WTC11 (cell line): ENCODE measurements around the gene COPZ2. TPM values are rescaled to one million over a fixed set of nuclear protein-coding genes. Genes with fewer than 3 reads are reported as not detected.

Experiments used
- ATAC-seq: fragments of 200-7000 bp; cut with Tn5 transposase; 2 replicates; pipeline ENCODE4 v1.10.0; 2021; ENCODE audit warnings: mild to moderate bottlenecking, moderate library complexity
- CTCF ChIA-PET: fragments of 300-600 bp; sonication (Branson Sonifier 250); formaldehyde crosslinking; loops from one replicate; lab custom pipeline; 2021; ENCODE audit warnings: antibody characterized with exemption; lab: Charles Lee
- POLR2A ChIA-PET: fragments of 350-600 bp; sonication (Branson Sonifier 250); formaldehyde crosslinking; loops from one replicate; lab custom pipeline; 2021; ENCODE audit warnings: antibody characterized with exemption; lab: Charles Lee
- DNase-seq: peaks from one replicate; pipeline ENCODE4 v3.0.0; 2021; ENCODE audit warnings: low spot score
- H3K27ac Mint-ChIP-seq: 2 replicates; pipeline ENCODE4 v1.8.0; 2021; ENCODE audit warnings: mixed read lengths
- H3K27me3 Mint-ChIP-seq: 2 replicates; pipeline ENCODE4 v1.8.0; 2021; ENCODE audit warnings: low read depth, mild to moderate bottlenecking, moderate library complexity, mixed read lengths
- H3K36me3 Mint-ChIP-seq: 2 replicates; pipeline ENCODE4 v1.8.0; 2021; ENCODE audit warnings: mixed read lengths
- H3K4me1 Mint-ChIP-seq: 2 replicates; pipeline ENCODE4 v1.8.0; 2022; ENCODE audit warnings: mixed read lengths
- H3K4me3 Mint-ChIP-seq: 2 replicates; pipeline ENCODE4 v1.8.0; 2021; ENCODE audit warnings: mild to moderate bottlenecking, moderate library complexity, mixed read lengths
- H3K9me3 Mint-ChIP-seq: 2 replicates; pipeline ENCODE4 v1.8.0; 2021; ENCODE audit warnings: mixed read lengths
- ATF1 ChIP-seq: sonication (generic); formaldehyde crosslinking; IDR thresholded peaks from 2 replicates; pipeline ENCODE4 v1.8.1; 2023; ENCODE audit warnings: mild to moderate bottlenecking, moderate library complexity, missing genetic modification reagents
- CREM ChIP-seq: sonication (generic); formaldehyde crosslinking; IDR thresholded peaks from 2 replicates; pipeline ENCODE4 v1.8.1; 2022; ENCODE audit warnings: mild to moderate bottlenecking, missing genetic modification reagents, moderate library complexity
- ELF4 ChIP-seq: sonication (generic); formaldehyde crosslinking; IDR thresholded peaks from 2 replicates; pipeline ENCODE4 v1.8.1; 2022; ENCODE audit warnings: low read depth, mild to moderate bottlenecking, moderate library complexity, missing genetic modification reagents
- ETV6 ChIP-seq: sonication (generic); formaldehyde crosslinking; IDR thresholded peaks from 2 replicates; pipeline ENCODE4 v1.8.1; 2022; ENCODE audit warnings: mild to moderate bottlenecking, missing genetic modification reagents
- FOXK1 ChIP-seq: sonication (generic); formaldehyde crosslinking; IDR thresholded peaks from 2 replicates; pipeline ENCODE4 v1.8.0; 2022; ENCODE audit warnings: mild to moderate bottlenecking, moderate library complexity, missing genetic modification reagents
- KAT7 ChIP-seq: sonication (generic); formaldehyde crosslinking; IDR thresholded peaks from 2 replicates; pipeline ENCODE4 v1.8.1; 2023; ENCODE audit warnings: missing genetic modification reagents, mild to moderate bottlenecking, borderline replicate concordance
- NFE2L1 ChIP-seq: sonication (generic); formaldehyde crosslinking; IDR thresholded peaks from 2 replicates; pipeline ENCODE4 v1.8.1; 2023; ENCODE audit warnings: missing genetic modification reagents
- PRRX2 ChIP-seq: fragments of 250-450 bp; sonication (Bioruptor Pico); IDR thresholded peaks from 2 replicates; pipeline ENCODE4 v1.8.0; 2021; ENCODE audit warnings: mild to moderate bottlenecking
- RELA ChIP-seq: sonication (generic); formaldehyde crosslinking; IDR thresholded peaks from 2 replicates; pipeline ENCODE4 v1.8.1; 2022; ENCODE audit warnings: missing genetic modification reagents, mild to moderate bottlenecking, borderline replicate concordance
- RORB ChIP-seq: fragments of 250-450 bp; sonication (Bioruptor Pico); IDR thresholded peaks from 2 replicates; pipeline ENCODE4 v1.9.0; 2021; ENCODE audit warnings: mild to moderate bottlenecking
- SMAD4 ChIP-seq: sonication (generic); formaldehyde crosslinking; IDR thresholded peaks from 2 replicates; pipeline ENCODE4 v1.8.0; 2022; ENCODE audit warnings: mild to moderate bottlenecking, missing genetic modification reagents
- TEAD1 ChIP-seq: sonication (generic); formaldehyde crosslinking; IDR thresholded peaks from 2 replicates; pipeline ENCODE4 v1.8.0; 2022; ENCODE audit warnings: mild to moderate bottlenecking, missing genetic modification reagents
- total RNA-seq: library from RNA; stranded (reverse); gene quantifications from 3 replicates; pipeline ENCODE4 v1.2.3, GENCODE V29; 2021
- TF ChIP-seq, protein P1 (sequence below): sonication (generic); formaldehyde crosslinking; IDR thresholded peaks from 2 replicates; pipeline ENCODE4 v1.8.1; 2023; ENCODE audit warnings: mild to moderate bottlenecking, missing genetic modification reagents
- TF ChIP-seq, protein P2 (sequence below): sonication (generic); formaldehyde crosslinking; IDR thresholded peaks from 2 replicates; pipeline ENCODE4 v1.8.1; 2022; ENCODE audit warnings: mild to moderate bottlenecking, moderate library complexity, missing genetic modification reagents
- TF ChIP-seq, protein P3 (sequence below): sonication (generic); formaldehyde crosslinking; IDR thresholded peaks from 2 replicates; pipeline ENCODE4 v1.8.0; 2023; ENCODE audit warnings: missing genetic modification reagents
- TF ChIP-seq, protein P4 (sequence below): sonication (generic); formaldehyde crosslinking; IDR thresholded peaks from 2 replicates; pipeline ENCODE4 v1.8.1; 2023; ENCODE audit warnings: mild to moderate bottlenecking, moderate library complexity, missing genetic modification reagents
- TF ChIP-seq, protein P5 (sequence below): sonication (generic); formaldehyde crosslinking; IDR thresholded peaks from 2 replicates; pipeline ENCODE4 v1.8.1; 2023; ENCODE audit warnings: mild to moderate bottlenecking, missing genetic modification reagents
- TF ChIP-seq, protein P6 (sequence below): fragments of 250-450 bp; sonication (Bioruptor Pico); IDR thresholded peaks from 2 replicates; pipeline ENCODE4 v1.9.0; 2021; ENCODE audit warnings: mild to moderate bottlenecking
- TF ChIP-seq, protein P7 (sequence below): sonication (generic); formaldehyde crosslinking; IDR thresholded peaks from 2 replicates; pipeline ENCODE4 v1.8.0; 2023; ENCODE audit warnings: missing genetic modification reagents, mild to moderate bottlenecking, borderline replicate concordance

COPZ2 gene
- total RNA-seq, 1 experiment from 2014 or later: 0.44 TPM

DNA sequence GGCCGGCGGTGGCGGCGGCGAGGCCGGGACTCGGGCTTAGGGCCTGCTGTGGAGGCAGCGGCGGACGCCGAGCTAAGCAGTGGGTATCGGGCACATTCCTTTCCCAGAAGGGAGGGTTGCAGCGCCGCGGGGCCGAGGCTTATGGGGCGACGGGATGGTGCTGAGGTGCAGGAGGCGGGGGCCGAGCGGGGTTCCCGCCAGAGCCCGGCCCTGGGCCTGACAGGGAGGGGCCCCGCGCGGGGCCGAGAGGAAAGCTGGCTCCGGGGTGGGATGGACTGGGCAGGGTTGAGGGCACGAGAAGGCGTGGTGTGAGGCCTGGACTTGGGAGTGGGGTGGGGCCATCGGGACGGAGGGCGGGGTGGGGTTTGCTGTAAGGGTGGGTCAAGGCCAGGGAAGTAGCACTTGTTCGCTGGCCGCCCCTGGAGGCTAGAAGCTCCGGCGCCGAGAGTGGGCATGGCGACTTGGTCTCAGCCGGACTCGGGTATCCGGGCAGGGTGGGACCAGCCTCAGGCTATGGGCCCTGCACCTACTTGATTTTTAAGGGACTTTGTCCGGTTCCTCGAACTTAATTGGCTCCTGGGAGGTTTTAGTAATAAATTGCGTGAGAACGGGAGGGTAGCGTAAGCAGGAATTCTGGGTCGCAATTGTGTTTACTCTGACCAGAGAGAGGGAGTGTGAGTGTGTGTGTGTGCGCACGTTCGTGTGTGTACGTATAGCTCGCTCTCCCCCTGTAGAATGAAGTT lies 11.0 kb upstream of the COPZ2 start (continued):
- TF ChIP-seq, protein P1, sequence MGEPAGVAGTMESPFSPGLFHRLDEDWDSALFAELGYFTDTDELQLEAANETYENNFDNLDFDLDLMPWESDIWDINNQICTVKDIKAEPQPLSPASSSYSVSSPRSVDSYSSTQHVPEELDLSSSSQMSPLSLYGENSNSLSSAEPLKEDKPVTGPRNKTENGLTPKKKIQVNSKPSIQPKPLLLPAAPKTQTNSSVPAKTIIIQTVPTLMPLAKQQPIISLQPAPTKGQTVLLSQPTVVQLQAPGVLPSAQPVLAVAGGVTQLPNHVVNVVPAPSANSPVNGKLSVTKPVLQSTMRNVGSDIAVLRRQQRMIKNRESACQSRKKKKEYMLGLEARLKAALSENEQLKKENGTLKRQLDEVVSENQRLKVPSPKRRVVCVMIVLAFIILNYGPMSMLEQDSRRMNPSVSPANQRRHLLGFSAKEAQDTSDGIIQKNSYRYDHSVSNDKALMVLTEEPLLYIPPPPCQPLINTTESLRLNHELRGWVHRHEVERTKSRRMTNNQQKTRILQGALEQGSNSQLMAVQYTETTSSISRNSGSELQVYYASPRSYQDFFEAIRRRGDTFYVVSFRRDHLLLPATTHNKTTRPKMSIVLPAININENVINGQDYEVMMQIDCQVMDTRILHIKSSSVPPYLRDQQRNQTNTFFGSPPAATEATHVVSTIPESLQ (CRISPR knock-in tag): no peak
- peak; percentile 18; the same call in 1 of the 2 replicates for TF ChIP-seq TEAD1 (CRISPR knock-in tag)
- TF ChIP-seq RELA (CRISPR knock-in tag): 0 out of 2 replicates have a peak, but pooled peaks have one; percentile 18
- no peak for TF ChIP-seq RORB (CRISPR knock-in tag)
- TF ChIP-seq PRRX2 (CRISPR knock-in tag): no peak
- TF ChIP-seq, protein P2, sequence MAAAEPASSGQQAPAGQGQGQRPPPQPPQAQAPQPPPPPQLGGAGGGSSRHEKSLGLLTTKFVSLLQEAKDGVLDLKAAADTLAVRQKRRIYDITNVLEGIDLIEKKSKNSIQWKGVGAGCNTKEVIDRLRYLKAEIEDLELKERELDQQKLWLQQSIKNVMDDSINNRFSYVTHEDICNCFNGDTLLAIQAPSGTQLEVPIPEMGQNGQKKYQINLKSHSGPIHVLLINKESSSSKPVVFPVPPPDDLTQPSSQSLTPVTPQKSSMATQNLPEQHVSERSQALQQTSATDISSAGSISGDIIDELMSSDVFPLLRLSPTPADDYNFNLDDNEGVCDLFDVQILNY: peak; percentile 77; the same call in 1 of the 2 replicates
- TF ChIP-seq, all 79 proteins: peak for 8

DNA sequence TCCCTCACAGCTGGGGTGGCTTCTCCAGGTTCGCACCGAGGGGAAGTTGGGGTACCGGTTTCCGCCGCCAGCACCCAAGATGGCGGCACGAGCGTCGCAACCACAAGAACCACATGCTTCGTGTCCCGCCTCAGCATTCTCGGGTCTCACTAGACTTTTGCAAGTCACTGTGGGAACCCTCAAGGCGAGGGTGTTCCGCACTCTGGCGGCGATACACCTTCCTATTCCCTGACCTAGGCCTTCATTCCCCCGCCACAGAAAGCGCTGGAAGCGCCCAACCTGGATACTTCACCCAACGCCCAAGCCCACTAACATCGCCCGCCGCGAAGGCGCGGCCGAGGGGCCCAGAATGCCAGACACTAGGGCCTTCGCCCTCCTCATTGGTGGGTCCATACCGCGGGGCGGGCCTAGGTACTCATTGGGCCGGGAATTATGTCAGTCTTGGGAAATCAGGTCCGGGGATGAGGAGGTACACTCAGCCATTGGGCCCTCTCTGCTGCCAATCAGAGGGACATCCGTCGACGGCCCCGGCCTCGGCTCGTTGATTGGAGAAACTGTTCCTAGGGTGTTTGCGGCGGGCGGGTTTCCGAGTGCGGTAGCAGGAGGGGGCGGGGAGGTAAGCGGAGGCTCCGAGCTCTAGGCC lies 10.3 kb upstream of the COPZ2 start, which contains the start of gene NFE2L1:
NFE2L1 (plus strand) TSS at position 619 of the 643 bp plus-strand sequence. CDS start 2,760 bp downstream, outside the sequence.
- Mint-ChIP-seq H3K4me1 (peaks cover 55% of the 10 kb centered on the region), H3K4me3 (peak within 1 kb of the TSS; percentile 93), H3K27me3 (no peaks in the 10 kb centered on the region), H3K27ac (peak within 1 kb of the TSS; percentile 100), H3K9me3 (no peaks in the 10 kb centered on the region), H3K36me3 (peaks cover 22% of the 10 kb centered on the region)
- peak; percentile 95 for ATAC-seq
- POLR2A ChIA-PET: interaction anchor here (0.5 to 3.5 kb wide), 18 partner anchors 7 to 677 kb away, joined by 3 to 32 read pairs (median 4); partner anchors contain the start of genes COPZ2, SNX11 and SP2
- peak; percentile 99 for DNase-seq
- CTCF ChIA-PET: interaction anchor here (0.7 to 10.4 kb wide), 16 partner anchors 8 to 589 kb away, joined by 4 to 108 read pairs (median 4); partner anchors contain the start of gene CDK5RAP3
- TF ChIP-seq FOXK1 (CRISPR knock-in tag) (peak; percentile 73), NFE2L1 (CRISPR knock-in tag) (peak; percentile 93), KAT7 (CRISPR knock-in tag) (no peak), SMAD4 (CRISPR knock-in tag) (peak; percentile 37; the same call in 1 of the 2 replicates), ATF1 (CRISPR knock-in tag) (peak; percentile 79; the same call in 1 of the 2 replicates), ELF4 (CRISPR knock-in tag) (no peak), CREM (CRISPR knock-in tag) (peak; percentile 74), ETV6 (peak; percentile 95), TEAD1 (CRISPR knock-in tag) (peak; percentile 62; the same call in 1 of the 2 replicates), RORB (CRISPR knock-in tag) (no peak)
- TF ChIP-seq, protein P3, sequence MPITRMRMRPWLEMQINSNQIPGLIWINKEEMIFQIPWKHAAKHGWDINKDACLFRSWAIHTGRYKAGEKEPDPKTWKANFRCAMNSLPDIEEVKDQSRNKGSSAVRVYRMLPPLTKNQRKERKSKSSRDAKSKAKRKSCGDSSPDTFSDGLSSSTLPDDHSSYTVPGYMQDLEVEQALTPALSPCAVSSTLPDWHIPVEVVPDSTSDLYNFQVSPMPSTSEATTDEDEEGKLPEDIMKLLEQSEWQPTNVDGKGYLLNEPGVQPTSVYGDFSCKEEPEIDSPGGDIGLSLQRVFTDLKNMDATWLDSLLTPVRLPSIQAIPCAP: 0 out of 2 replicates have a peak, but pooled peaks have one; percentile 40
- TF ChIP-seq, protein P4, sequence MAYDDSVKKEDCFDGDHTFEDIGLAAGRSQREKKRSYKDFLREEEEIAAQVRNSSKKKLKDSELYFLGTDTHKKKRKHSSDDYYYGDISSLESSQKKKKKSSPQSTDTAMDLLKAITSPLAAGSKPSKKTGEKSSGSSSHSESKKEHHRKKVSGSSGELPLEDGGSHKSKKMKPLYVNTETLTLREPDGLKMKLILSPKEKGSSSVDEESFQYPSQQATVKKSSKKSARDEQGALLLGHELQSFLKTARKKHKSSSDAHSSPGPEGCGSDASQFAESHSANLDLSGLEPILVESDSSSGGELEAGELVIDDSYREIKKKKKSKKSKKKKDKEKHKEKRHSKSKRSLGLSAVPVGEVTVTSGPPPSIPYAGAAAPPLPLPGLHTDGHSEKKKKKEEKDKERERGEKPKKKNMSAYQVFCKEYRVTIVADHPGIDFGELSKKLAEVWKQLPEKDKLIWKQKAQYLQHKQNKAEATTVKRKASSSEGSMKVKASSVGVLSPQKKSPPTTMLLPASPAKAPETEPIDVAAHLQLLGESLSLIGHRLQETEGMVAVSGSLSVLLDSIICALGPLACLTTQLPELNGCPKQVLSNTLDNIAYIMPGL (CRISPR knock-in tag): peak; percentile 82
- TF ChIP-seq, protein P5, sequence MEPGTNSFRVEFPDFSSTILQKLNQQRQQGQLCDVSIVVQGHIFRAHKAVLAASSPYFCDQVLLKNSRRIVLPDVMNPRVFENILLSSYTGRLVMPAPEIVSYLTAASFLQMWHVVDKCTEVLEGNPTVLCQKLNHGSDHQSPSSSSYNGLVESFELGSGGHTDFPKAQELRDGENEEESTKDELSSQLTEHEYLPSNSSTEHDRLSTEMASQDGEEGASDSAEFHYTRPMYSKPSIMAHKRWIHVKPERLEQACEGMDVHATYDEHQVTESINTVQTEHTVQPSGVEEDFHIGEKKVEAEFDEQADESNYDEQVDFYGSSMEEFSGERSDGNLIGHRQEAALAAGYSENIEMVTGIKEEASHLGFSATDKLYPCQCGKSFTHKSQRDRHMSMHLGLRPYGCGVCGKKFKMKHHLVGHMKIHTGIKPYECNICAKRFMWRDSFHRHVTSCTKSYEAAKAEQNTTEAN: peak; percentile 90
- TF ChIP-seq, protein P6, sequence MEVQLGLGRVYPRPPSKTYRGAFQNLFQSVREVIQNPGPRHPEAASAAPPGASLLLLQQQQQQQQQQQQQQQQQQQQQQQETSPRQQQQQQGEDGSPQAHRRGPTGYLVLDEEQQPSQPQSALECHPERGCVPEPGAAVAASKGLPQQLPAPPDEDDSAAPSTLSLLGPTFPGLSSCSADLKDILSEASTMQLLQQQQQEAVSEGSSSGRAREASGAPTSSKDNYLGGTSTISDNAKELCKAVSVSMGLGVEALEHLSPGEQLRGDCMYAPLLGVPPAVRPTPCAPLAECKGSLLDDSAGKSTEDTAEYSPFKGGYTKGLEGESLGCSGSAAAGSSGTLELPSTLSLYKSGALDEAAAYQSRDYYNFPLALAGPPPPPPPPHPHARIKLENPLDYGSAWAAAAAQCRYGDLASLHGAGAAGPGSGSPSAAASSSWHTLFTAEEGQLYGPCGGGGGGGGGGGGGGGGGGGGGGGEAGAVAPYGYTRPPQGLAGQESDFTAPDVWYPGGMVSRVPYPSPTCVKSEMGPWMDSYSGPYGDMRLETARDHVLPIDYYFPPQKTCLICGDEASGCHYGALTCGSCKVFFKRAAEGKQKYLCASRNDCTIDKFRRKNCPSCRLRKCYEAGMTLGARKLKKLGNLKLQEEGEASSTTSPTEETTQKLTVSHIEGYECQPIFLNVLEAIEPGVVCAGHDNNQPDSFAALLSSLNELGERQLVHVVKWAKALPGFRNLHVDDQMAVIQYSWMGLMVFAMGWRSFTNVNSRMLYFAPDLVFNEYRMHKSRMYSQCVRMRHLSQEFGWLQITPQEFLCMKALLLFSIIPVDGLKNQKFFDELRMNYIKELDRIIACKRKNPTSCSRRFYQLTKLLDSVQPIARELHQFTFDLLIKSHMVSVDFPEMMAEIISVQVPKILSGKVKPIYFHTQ (CRISPR knock-in tag): peak; percentile 41; the same call in 1 of the 2 replicates
- TF ChIP-seq, protein P7, sequence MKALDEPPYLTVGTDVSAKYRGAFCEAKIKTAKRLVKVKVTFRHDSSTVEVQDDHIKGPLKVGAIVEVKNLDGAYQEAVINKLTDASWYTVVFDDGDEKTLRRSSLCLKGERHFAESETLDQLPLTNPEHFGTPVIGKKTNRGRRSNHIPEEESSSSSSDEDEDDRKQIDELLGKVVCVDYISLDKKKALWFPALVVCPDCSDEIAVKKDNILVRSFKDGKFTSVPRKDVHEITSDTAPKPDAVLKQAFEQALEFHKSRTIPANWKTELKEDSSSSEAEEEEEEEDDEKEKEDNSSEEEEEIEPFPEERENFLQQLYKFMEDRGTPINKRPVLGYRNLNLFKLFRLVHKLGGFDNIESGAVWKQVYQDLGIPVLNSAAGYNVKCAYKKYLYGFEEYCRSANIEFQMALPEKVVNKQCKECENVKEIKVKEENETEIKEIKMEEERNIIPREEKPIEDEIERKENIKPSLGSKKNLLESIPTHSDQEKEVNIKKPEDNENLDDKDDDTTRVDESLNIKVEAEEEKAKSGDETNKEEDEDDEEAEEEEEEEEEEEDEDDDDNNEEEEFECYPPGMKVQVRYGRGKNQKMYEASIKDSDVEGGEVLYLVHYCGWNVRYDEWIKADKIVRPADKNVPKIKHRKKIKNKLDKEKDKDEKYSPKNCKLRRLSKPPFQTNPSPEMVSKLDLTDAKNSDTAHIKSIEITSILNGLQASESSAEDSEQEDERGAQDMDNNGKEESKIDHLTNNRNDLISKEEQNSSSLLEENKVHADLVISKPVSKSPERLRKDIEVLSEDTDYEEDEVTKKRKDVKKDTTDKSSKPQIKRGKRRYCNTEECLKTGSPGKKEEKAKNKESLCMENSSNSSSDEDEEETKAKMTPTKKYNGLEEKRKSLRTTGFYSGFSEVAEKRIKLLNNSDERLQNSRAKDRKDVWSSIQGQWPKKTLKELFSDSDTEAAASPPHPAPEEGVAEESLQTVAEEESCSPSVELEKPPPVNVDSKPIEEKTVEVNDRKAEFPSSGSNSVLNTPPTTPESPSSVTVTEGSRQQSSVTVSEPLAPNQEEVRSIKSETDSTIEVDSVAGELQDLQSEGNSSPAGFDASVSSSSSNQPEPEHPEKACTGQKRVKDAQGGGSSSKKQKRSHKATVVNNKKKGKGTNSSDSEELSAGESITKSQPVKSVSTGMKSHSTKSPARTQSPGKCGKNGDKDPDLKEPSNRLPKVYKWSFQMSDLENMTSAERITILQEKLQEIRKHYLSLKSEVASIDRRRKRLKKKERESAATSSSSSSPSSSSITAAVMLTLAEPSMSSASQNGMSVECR (CRISPR knock-in tag): peak; percentile 91
